Upper lobe of right lung (tissue), 1 donor: Measurements from ENCODE around the gene DNAJC5G. TPM values are rescaled to one million over a fixed set of nuclear protein-coding genes. Genes with fewer than 3 reads are reported as not detected.
A peak's percentile ranks its signal among the peaks of the same experiment; 100 is the strongest.

Experiments used
- ATAC-seq: fragments of 200-7000 bp; cut with Tn5 transposase; one replicate; pipeline ENCODE4 v1.9.1; 2020; ENCODE audit warnings: mild to moderate bottlenecking, moderate library complexity
- DNase-seq: peaks from one replicate; pipeline ENCODE4 v3.0.0-alpha.2; 2020
- H3K27ac ChIP-seq: fragments of 200-600 bp; one replicate; pipeline ENCODE4 v1.8.0; 2022
- H3K27me3 ChIP-seq: fragments of 200-600 bp; one replicate; pipeline ENCODE4 v1.8.0; 2022; ENCODE audit warnings: mild to moderate bottlenecking
- H3K36me3 ChIP-seq: fragments of 200-600 bp; one replicate; pipeline ENCODE4 v1.8.0; 2022
- H3K4me1 ChIP-seq: fragments of 200-600 bp; one replicate; pipeline ENCODE4 v1.8.0; 2022
- H3K4me3 ChIP-seq: fragments of 200-600 bp; one replicate; pipeline ENCODE4 v1.8.0; 2022; ENCODE audit warnings: mild to moderate bottlenecking
- H3K9me3 ChIP-seq: fragments of 200-600 bp; one replicate; pipeline ENCODE4 v1.8.0; 2022
- intact Hi-C: fragments of 100-400 bp; cut with DNase I; formaldehyde crosslinking; loops from one replicate; pipeline ENCODE4 v1.11.0; 2022
- total RNA-seq: library from RNA; stranded (reverse); fragmentation: NEBNext Ultra II Directional; extraction: Animal tissue kit (Norgen Biotek cat#: 25700); gene quantifications from one replicate; pipeline ENCODE4 v1.2.1, GENCODE V29; 2021
- TF ChIP-seq, protein P1 (sequence below): fragments of 200-600 bp; IDR thresholded peaks from one replicate; pipeline ENCODE4 v1.8.0; 2022; ENCODE audit warnings: antibody characterized with exemption
- donor health status: DM: no; HTN: yes; CAD: no; lungs with severe emphysema.

Gene DNAJC5G
- total RNA-seq, 1 donor from 2014 or later = not detected

- Histone ChIP-seq H3K4me3 (no peak overlapping the region), H3K27ac (no peak overlapping the region), H3K4me1 (no peaks in the 10 kb centered on the region), H3K36me3 (no peaks in the 10 kb centered on the region), H3K27me3 (peaks cover 5% of the 10 kb centered on the region), H3K9me3 (no peaks in the 10 kb centered on the region)
- no peak for ATAC-seq
- DNase-seq = no peak
- intact Hi-C loops = no loop called here
- TF ChIP-seq, protein P1, sequence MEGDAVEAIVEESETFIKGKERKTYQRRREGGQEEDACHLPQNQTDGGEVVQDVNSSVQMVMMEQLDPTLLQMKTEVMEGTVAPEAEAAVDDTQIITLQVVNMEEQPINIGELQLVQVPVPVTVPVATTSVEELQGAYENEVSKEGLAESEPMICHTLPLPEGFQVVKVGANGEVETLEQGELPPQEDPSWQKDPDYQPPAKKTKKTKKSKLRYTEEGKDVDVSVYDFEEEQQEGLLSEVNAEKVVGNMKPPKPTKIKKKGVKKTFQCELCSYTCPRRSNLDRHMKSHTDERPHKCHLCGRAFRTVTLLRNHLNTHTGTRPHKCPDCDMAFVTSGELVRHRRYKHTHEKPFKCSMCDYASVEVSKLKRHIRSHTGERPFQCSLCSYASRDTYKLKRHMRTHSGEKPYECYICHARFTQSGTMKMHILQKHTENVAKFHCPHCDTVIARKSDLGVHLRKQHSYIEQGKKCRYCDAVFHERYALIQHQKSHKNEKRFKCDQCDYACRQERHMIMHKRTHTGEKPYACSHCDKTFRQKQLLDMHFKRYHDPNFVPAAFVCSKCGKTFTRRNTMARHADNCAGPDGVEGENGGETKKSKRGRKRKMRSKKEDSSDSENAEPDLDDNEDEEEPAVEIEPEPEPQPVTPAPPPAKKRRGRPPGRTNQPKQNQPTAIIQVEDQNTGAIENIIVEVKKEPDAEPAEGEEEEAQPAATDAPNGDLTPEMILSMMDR = no peak
These were observed 9.8 kb downstream of the DNAJC5G start for GRCh38 chr2:27284996-27285395.

DNA sequence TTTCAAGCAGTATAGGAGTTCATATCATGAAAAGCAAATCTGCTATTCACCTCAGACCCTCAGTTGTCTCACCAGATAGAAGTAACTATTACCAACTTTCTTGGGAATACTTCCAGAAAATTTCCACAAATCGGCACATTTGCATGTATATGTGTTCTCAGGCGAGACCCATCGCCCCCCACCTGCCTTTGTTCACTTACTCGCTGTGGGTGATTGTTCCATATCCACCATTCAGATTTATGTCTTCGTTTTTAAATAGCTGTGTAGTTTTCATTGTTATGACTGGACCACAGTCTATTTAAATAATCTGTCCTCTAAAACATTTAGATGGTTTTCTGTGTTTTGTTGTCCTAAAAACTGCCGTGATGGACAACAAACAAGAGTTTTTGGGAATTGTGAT, 10.2 kb downstream of the DNAJC5G start:
- Histone ChIP-seq H3K4me1 (no peaks in the 10 kb centered on the region), H3K27ac (no peak overlapping the region), H3K4me3 (no peak overlapping the region), H3K9me3 (no peaks in the 10 kb centered on the region), H3K27me3 (peaks cover 2% of the 10 kb centered on the region), H3K36me3 (no peaks in the 10 kb centered on the region)
- TF ChIP-seq, protein P1 = no peak
- no peak for DNase-seq
- intact Hi-C loops = no loop called here
- no peak for ATAC-seq

DNA sequence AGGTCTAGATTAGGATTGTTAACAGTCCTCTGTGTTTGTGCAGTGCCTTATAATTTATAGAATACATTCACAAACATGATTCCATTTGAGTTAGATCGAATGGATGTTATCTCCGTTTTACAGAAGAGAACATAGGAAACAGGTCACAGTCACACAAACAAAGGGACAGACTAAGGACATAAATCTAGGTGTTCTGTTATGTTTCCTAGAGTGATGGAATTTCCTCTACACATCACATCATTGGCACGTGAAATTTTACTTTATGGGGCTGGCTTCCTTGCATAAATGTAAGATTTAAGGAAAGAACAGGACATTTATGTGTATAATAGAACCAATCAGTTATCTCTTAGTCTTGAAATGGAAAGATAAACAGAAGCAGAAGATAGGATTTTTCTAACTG, 13.4 kb downstream of the DNAJC5G start:
- ATAC-seq (no peak), DNase-seq (no peak)
- intact Hi-C loops = no loop called here

DNA sequence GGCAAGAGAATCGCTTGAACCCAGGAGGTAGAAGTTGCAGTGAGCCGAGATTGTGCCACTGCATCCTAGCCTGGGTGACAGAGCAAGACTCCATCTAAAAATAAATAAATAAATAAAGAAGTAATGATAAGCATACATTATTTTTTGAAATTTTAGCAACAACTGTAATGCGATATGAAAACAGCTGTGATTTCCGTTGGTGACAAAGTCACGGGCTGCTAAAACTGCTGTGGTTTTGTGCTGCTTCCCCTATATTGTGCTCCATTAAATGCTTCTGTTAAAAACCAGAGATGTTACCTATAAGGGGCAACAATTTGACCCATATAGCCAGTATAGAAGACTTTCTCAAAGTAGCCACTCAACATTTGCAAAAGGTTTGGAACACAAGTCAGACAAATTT, 15.3 kb downstream of the DNAJC5G start:
- intact Hi-C loops = no loop called here
- H3K27ac ChIP-seq = no peak overlapping the region
- no peaks in the 10 kb centered on the region for H3K36me3 ChIP-seq
- no peaks in the 10 kb centered on the region for H3K9me3 ChIP-seq
- H3K4me1 ChIP-seq = no peaks in the 10 kb centered on the region
- no peak for DNase-seq
- no peaks in the 10 kb centered on the region for H3K27me3 ChIP-seq
- TF ChIP-seq, protein P1 = no peak
- H3K4me3 ChIP-seq = no peak overlapping the region
- no peak for ATAC-seq

More for the DNA sequence above, 13.4 kb downstream of the DNAJC5G start:
- Histone ChIP-seq H3K4me3 (no peak overlapping the region), H3K27me3 (no peaks in the 10 kb centered on the region), H3K4me1 (no peaks in the 10 kb centered on the region), H3K36me3 (no peaks in the 10 kb centered on the region), H3K27ac (no peak overlapping the region), H3K9me3 (no peaks in the 10 kb centered on the region)
- TF ChIP-seq, protein P1 = no peak

DNA sequence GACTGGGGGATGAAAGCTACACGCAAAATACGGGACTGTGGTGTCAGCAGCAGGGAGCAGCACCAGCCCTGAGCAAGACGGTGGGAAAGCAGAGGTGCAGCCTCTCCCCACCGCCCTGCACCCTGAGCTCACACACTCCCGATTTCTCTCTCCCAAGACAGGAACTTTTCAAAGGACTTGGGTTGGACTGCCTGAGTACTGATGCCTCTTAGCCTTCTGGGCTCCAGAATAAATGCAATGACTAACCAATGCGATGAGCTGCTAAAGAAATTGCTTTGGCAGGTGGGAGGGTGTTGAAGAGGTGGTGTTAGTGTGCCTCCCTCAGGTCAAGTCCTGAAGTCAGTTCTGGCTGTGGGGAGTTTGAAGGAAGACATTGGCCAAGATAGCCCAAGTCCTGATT, 16.6 kb downstream of the DNAJC5G start:
- intact Hi-C loops = no loop called here
- no peak for DNase-seq
- no peak overlapping the region for H3K4me3 ChIP-seq

More for the DNA sequence above, 16.6 kb downstream of the DNAJC5G start:
- TF ChIP-seq, protein P1 = no peak
- ATAC-seq = peak; percentile 39
- H3K4me1 ChIP-seq = no peaks in the 10 kb centered on the region
- H3K9me3 ChIP-seq = no peaks in the 10 kb centered on the region
- H3K27ac ChIP-seq = no peak overlapping the region
- H3K27me3 ChIP-seq = no peaks in the 10 kb centered on the region
- no peaks in the 10 kb centered on the region for H3K36me3 ChIP-seq
